BLaER1 treated with 17β-estradiol and CSF1 and Interleukin-3, amounts not matched to agents 10 nM and 100 nM (cell line): Measurements from ENCODE around the gene NHS.

ENCODE experiments used
- H3K27ac ChIP-seq, 11 experiments: shearing (Covaris generic); formaldehyde crosslinking; 2 replicates each; pipeline ENCODE4 v1.8.1; 2022
- H3K27me3 ChIP-seq, 11 experiments: shearing (Covaris generic); formaldehyde crosslinking; 2 replicates each; pipeline ENCODE4 v1.8.1; 2022
- H3K36me3 ChIP-seq, 11 experiments: shearing (Covaris generic); formaldehyde crosslinking; 2 replicates each; pipeline ENCODE4 v1.8.1; 2022
- H3K4me1 ChIP-seq, 10 experiments: shearing (Covaris generic); formaldehyde crosslinking; 2 replicates each; pipeline ENCODE4 v1.8.1; 2022
- H3K4me2 ChIP-seq, 11 experiments: shearing (Covaris generic); formaldehyde crosslinking; 2 replicates each; pipeline ENCODE4 v1.8.1; 2022
- H3K4me3 ChIP-seq, 10 experiments: shearing (Covaris generic); formaldehyde crosslinking; 2 replicates each; pipeline ENCODE4 v1.8.1; 2022
- H3K9ac ChIP-seq, 11 experiments: shearing (Covaris generic); formaldehyde crosslinking; 2 replicates each; pipeline ENCODE4 v1.8.1; 2022
- H3K9me3 ChIP-seq, 11 experiments: shearing (Covaris generic); formaldehyde crosslinking; replicated peaks in 1 of 11; 2 replicates each; pipeline ENCODE4 v1.8.1; 2022
- H4K20me1 ChIP-seq, 11 experiments: shearing (Covaris generic); formaldehyde crosslinking; 2 replicates each; pipeline ENCODE4 v1.8.1; 2022
- Cebpa-rat ChIP-seq, 11 experiments: shearing (Covaris generic); IDR thresholded peaks; 2 replicates each; pipeline ENCODE4 v1.8.1; 2022

The NHS gene

DNA sequence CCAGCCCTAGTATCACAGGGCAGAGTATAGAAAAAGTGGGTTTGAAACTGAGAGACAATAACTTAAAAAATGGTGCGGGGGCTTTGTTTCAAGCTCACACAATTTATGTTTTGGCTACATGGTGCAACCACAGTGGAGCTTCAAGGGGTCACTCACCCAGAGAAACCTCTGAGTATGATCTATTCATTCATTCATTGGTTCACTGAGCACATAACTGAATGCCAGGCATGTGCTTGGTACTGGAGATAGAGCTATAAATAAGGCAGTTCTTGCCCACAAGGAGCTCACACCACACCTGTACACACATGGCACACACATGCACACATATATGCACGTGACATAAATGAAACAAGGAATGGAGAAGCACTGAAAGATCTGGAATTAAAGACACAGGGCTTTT is 171.4 kb downstream of the NHS start:
- H3K27me3 ChIP-seq: peaks cover 95 to 100% (median 100%) of the 10 kb centered on the region in 11 experiments
- H3K36me3 ChIP-seq: no peaks in the 10 kb centered on the region
- no peak overlapping the region for H3K4me3 ChIP-seq
- H3K4me2 ChIP-seq: peak overlapping the region in 8 of 11 experiments; percentile 9 to 63 (median 28); a peak in 10 of 22 replicates
- no peaks in the 10 kb centered on the region for H3K9me3 ChIP-seq
- H3K4me1 ChIP-seq: peaks cover 20 to 43% (median 38%) of the 10 kb centered on the region in 10 experiments; a peak in 19 of 20 replicates
- no peak for TF ChIP-seq Cebpa-rat (IDR thresholded peaks at IDR 0.05)
- H3K9ac ChIP-seq: no peak overlapping the region
- H4K20me1 ChIP-seq: peaks cover 0 to 9% (median 0%) of the 10 kb centered on the region in 11 experiments; a peak in 6 of 22 replicates
- H3K27ac ChIP-seq: no peak overlapping the region

DNA sequence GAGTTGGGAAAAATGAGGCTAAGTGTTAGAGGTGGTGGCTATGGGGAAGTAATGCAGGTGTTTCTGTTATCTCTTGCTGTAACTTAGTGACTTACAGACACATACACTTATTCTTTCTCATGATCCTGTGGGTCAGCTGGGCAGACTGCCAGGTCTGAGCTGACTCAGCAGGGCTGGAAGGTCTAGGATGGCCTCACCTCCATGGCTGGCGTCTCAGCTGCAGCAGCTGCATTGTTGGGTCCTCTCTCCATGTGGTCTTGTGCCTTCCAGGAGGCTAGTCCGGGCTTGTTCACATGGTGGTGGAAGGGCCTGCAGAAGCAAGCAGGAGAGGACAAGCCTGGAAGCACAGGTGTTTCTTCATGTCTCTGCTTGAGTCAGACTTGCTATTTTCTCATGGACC is 172.7 kb downstream of the NHS start:
- Histone ChIP-seq H3K4me2 (peak overlapping the region; percentile 15 to 54 (median 41); a peak in 16 of 22 replicates), H3K4me1 (peaks cover 20 to 43% (median 38%) of the 10 kb centered on the region in 10 experiments; a peak in 19 of 20 replicates), H3K9ac (no peak overlapping the region), H3K4me3 (no peak overlapping the region), H3K27me3 (peaks cover 95 to 100% (median 100%) of the 10 kb centered on the region in 11 experiments), H3K36me3 (no peaks in the 10 kb centered on the region), H3K27ac (no peak overlapping the region), H3K9me3 (no peaks in the 10 kb centered on the region), H4K20me1 (peaks cover 0 to 17% (median 0%) of the 10 kb centered on the region in 11 experiments; a peak in 5 of 22 replicates)
- TF ChIP-seq Cebpa-rat (IDR thresholded peaks at IDR 0.05): no peak

- TF ChIP-seq Cebpa-rat (IDR thresholded peaks at IDR 0.05): no peak
- Histone ChIP-seq H3K4me1 (peaks cover 29 to 43% (median 38%) of the 10 kb centered on the region in 10 experiments; a peak in 19 of 20 replicates), H3K36me3 (no peaks in the 10 kb centered on the region), H3K9ac (no peak overlapping the region), H3K27ac (no peak overlapping the region), H3K27me3 (peaks cover 95 to 100% (median 100%) of the 10 kb centered on the region in 11 experiments), H4K20me1 (peaks cover 0 to 17% (median 0%) of the 10 kb centered on the region in 11 experiments; a peak in 5 of 22 replicates), H3K4me2 (peak overlapping the region in 10 of 11 experiments; percentile 16 to 54 (median 34); a peak in 12 of 22 replicates), H3K9me3 (no peaks in the 10 kb centered on the region), H3K4me3 (no peak overlapping the region)
Measured at GRCh38 chrX:17549107-17549651, 174.2 kb downstream of the NHS start.

GRCh38 chrX:17550011-17550410 is 175.0 kb downstream of the NHS start:
- H3K9ac ChIP-seq: no peak overlapping the region
- no peaks in the 10 kb centered on the region for H3K9me3 ChIP-seq
- no peak for TF ChIP-seq Cebpa-rat (IDR thresholded peaks at IDR 0.05)
- peaks cover 30 to 43% (median 38%) of the 10 kb centered on the region in 10 experiments; a peak in 19 of 20 replicates for H3K4me1 ChIP-seq
- no peak overlapping the region for H3K27ac ChIP-seq
- H3K27me3 ChIP-seq: peaks cover 95 to 100% (median 100%) of the 10 kb centered on the region in 11 experiments
- H3K4me2 ChIP-seq: peak overlapping the region in 1 of 11 experiments; percentile 54; a peak in 2 of 22 replicates
- H3K36me3 ChIP-seq: no peaks in the 10 kb centered on the region
- peaks cover 0 to 17% (median 0%) of the 10 kb centered on the region in 11 experiments; a peak in 5 of 22 replicates for H4K20me1 ChIP-seq
- no peak overlapping the region for H3K4me3 ChIP-seq

DNA sequence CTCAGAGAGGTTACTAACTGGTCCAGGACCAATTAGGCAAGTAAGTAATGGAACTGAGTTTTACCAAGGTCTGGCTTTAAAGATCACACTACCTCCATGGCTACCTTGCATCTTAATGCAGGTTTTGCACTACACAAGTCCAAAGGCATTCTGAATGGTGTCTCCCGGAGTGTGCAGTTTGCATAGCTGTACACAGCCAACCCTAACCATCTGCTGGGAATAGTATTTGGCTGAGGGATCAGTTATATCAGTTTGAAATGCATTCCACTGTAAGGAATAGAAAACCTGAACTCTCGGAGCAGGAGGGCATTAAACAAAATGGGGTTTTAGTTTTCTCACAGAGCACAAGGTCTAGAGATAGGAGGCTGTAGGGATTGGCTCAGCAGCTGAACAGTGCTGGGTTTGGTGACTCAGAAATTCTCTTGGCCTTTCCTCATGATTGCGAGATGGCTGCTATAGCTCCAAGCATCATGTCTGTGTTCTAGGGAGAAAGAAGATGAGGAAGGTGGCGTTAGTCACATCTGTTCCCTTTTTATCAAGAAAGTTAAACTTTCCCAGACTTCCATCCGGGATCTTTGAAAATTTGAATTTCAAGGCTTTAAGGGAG is 177.1 kb downstream of the NHS start:
- Histone ChIP-seq H3K27me3 (peaks cover 95 to 100% (median 100%) of the 10 kb centered on the region in 11 experiments), H3K4me2 (no peak overlapping the region), H3K4me1 (peaks cover 22 to 30% (median 27%) of the 10 kb centered on the region in 10 experiments; a peak in 19 of 20 replicates), H3K36me3 (no peaks in the 10 kb centered on the region), H4K20me1 (peaks cover 0 to 9% (median 0%) of the 10 kb centered on the region in 11 experiments; a peak in 2 of 22 replicates), H3K27ac (no peak overlapping the region), H3K4me3 (no peak overlapping the region), H3K9me3 (no peaks in the 10 kb centered on the region), H3K9ac (no peak overlapping the region)
- TF ChIP-seq Cebpa-rat (IDR thresholded peaks at IDR 0.05): no peak

DNA sequence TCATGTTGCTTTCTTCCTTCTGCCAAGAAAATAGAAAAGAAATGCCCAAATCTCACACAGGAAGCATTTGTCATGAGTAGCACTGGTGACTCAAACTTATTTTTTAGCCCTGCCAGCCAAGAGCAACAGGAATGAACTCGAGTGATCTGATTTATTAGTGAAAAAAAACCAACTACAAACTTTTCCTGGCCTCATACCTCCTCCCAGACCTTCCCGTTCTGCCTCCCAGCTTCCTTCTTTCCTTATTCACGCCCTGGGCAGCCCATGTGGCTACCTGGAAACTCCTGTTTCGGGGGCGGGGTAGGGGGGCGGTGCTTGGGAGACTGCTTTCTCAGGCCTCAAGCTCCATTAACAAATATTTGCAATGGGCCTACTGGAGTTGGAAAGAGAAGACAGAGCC is 178.5 kb downstream of the NHS start:
- TF ChIP-seq Cebpa-rat (IDR thresholded peaks at IDR 0.05): no peak
- peaks cover 95 to 100% (median 100%) of the 10 kb centered on the region in 11 experiments for H3K27me3 ChIP-seq
- peak overlapping the region in 2 of 11 experiments; percentile 14 to 21; a peak in 2 of 22 replicates for H3K4me2 ChIP-seq
- no peaks in the 10 kb centered on the region for H3K36me3 ChIP-seq
- no peak overlapping the region for H3K9ac ChIP-seq
- H4K20me1 ChIP-seq: peaks cover 0 to 9% (median 0%) of the 10 kb centered on the region in 11 experiments; a peak in 2 of 22 replicates
- no peaks in the 10 kb centered on the region for H3K9me3 ChIP-seq
- peaks cover 9 to 21% (median 14%) of the 10 kb centered on the region in 10 experiments; a peak in 17 of 20 replicates for H3K4me1 ChIP-seq
- no peak overlapping the region for H3K27ac ChIP-seq
- H3K4me3 ChIP-seq: no peak overlapping the region

DNA sequence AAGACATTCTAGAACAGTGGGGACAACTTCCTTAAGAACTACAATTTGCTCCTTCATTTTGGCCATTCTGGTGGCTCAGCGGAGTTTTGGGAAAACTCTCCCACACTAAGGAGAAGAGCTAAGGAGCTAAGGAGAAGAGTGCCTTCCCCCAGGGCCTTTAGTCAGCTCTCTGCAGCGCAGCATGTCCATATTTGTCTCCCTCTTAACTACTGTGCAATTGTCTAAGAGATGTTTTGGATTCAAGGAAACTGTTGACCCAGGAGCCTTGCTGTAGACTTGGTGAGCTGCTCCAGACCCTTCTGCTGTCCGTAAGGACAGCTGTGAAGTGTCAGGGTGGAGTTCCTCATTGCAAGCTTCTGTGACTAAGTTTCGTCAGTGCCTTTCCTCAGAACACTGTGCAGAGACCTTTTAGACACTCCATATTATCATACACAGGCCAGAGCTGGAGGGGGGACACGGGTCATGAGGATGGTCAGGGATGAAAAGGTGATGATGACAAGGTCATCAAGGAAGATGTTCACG is 179.0 kb downstream of the NHS start:
- Histone ChIP-seq H3K4me3 (no peak overlapping the region), H3K27ac (no peak overlapping the region), H3K9ac (no peak overlapping the region), H3K4me1 (peaks cover 4 to 18% (median 9%) of the 10 kb centered on the region in 10 experiments; a peak in 15 of 20 replicates), H3K36me3 (no peaks in the 10 kb centered on the region), H3K27me3 (peaks cover 95 to 100% (median 100%) of the 10 kb centered on the region in 11 experiments), H4K20me1 (peaks cover 0 to 9% (median 0%) of the 10 kb centered on the region in 11 experiments; a peak in 2 of 22 replicates), H3K9me3 (no peaks in the 10 kb centered on the region), H3K4me2 (peak overlapping the region in 2 of 11 experiments; percentile 14 to 21; a peak in 2 of 22 replicates)
- no peak for TF ChIP-seq Cebpa-rat (IDR thresholded peaks at IDR 0.05)

DNA sequence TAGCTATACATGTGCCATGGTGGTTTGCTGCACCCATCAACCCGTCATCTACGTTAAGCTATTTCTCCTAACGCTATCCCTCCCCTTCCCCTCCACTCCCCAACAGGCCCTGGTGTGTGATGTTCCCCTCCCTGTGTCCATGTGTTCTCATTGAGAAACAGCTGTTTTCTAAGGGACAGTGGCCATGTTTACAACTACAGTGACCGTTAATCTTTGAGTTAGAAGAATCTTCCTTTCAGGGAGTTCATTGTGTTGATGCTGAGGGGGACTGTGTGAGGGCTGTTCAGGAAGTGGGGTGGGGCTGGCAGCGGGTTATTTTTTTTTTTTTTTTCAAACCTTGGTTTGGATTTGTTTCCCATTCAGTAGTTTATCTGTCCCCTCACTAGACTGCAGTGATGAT is 179.9 kb downstream of the NHS start:
- Histone ChIP-seq H3K4me2 (no peak overlapping the region), H3K4me3 (no peak overlapping the region), H4K20me1 (peaks cover 0 to 9% (median 0%) of the 10 kb centered on the region in 11 experiments; a peak in 2 of 22 replicates), H3K9ac (no peak overlapping the region), H3K27me3 (peaks cover 95 to 100% (median 100%) of the 10 kb centered on the region in 11 experiments), H3K9me3 (no peaks in the 10 kb centered on the region), H3K4me1 (peaks cover 0 to 15% (median 0%) of the 10 kb centered on the region in 10 experiments; a peak in 5 of 20 replicates), H3K36me3 (no peaks in the 10 kb centered on the region), H3K27ac (no peak overlapping the region)
- TF ChIP-seq Cebpa-rat (IDR thresholded peaks at IDR 0.05): no peak

DNA sequence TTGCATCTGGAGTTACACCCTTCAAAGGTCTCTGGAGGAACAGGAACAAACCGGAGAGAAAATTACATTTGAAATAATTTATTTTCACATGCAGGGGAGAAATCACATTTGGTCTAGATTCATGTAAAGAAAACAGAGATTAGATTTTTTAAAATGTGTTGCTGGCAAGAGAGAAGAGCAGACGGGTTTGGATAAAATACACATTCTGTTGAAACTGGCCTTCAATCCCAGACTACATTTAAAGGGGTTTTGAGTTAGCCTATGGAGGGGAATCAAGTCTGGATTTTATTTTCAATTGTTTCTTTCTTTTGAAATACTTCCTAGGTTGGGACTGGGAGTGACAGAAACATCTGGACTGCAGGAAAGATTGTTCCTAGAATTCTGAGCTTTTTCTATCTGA is 180.8 kb downstream of the NHS start:
- H3K9me3 ChIP-seq: 0 out of 22 replicates have a peak, but pooled peaks cover 0 to 4% (median 0%) of the 10 kb centered on the region in 11 experiments
- no peak overlapping the region for H3K4me3 ChIP-seq
- no peak overlapping the region for H3K9ac ChIP-seq
- H3K36me3 ChIP-seq: no peaks in the 10 kb centered on the region
- no peak for TF ChIP-seq Cebpa-rat (IDR thresholded peaks at IDR 0.05)
- H3K4me2 ChIP-seq: no peak overlapping the region
- H4K20me1 ChIP-seq: peaks cover 0 to 9% (median 0%) of the 10 kb centered on the region in 11 experiments; a peak in 2 of 22 replicates
- peaks cover 0 to 19% (median 0%) of the 10 kb centered on the region in 10 experiments; a peak in 3 of 20 replicates for H3K4me1 ChIP-seq
- peaks cover 95 to 100% (median 100%) of the 10 kb centered on the region in 11 experiments for H3K27me3 ChIP-seq
- no peak overlapping the region for H3K27ac ChIP-seq
